Lower leg skin (tissue), 3 donors: ENCODE measurements around the gene RASSF4.

Experiments used
- POLR2A ChIP-seq, 2 donors: fragments of 450-650 bp; IDR thresholded peaks; one replicate each; pipeline ENCODE4 v1.6.1; 2016 to 2017; ENCODE audit warnings: antibody characterized with exemption in 2 of 2, mild to moderate bottlenecking in 1 of 2, moderate library complexity in 1 of 2
- TF ChIP-seq, protein P1 (sequence below), 3 donors: fragments of 450-650 bp; IDR thresholded peaks; one replicate each; pipeline ENCODE4 v1.5.1; 2016; ENCODE audit warnings: antibody characterized with exemption in 3 of 3, mild to moderate bottlenecking in 3 of 3, moderate library complexity in 2 of 3

DNA sequence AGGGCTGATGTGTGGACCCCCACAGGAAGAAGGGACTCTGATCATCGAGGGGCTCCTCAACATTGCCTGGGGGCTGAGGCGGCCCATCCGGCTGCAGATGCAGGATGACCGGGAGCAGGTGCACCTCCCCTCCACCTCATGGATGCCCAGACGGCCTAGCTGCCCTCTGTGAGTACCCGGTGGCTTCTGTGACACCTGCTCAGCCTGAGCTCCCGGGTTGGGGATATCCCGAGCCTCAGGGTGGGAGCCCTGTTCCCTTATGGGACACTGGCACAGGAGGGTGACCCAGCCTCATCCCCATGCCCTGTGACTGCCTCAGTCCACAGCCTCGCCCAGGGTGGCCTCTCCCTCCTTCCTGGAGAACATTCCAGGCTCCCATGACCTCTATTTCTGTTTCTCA lies 22.9 kb downstream of the RASSF4 start:
- TF ChIP-seq, protein P1, sequence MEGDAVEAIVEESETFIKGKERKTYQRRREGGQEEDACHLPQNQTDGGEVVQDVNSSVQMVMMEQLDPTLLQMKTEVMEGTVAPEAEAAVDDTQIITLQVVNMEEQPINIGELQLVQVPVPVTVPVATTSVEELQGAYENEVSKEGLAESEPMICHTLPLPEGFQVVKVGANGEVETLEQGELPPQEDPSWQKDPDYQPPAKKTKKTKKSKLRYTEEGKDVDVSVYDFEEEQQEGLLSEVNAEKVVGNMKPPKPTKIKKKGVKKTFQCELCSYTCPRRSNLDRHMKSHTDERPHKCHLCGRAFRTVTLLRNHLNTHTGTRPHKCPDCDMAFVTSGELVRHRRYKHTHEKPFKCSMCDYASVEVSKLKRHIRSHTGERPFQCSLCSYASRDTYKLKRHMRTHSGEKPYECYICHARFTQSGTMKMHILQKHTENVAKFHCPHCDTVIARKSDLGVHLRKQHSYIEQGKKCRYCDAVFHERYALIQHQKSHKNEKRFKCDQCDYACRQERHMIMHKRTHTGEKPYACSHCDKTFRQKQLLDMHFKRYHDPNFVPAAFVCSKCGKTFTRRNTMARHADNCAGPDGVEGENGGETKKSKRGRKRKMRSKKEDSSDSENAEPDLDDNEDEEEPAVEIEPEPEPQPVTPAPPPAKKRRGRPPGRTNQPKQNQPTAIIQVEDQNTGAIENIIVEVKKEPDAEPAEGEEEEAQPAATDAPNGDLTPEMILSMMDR (IDR thresholded peaks at IDR 0.05) = no peak
- TF ChIP-seq POLR2A (IDR thresholded peaks at IDR 0.05) = no peak
